Stimulated activated naive CD4-positive, alpha-beta T cell (primary cell): ENCODE results near the gene SMIM33.
"Not testable (repeated sequence)": the region's sequence is repeated elsewhere in the genome, so short reads cannot be mapped to it uniquely, and the experiment has no call there.

ENCODE experiments used
- DNase-seq, 6 experiments: peaks; one replicate each; lab custom pipeline; 2025; lab: John Stamatoyannopoulos, UW

The SMIM33 gene

DNA sequence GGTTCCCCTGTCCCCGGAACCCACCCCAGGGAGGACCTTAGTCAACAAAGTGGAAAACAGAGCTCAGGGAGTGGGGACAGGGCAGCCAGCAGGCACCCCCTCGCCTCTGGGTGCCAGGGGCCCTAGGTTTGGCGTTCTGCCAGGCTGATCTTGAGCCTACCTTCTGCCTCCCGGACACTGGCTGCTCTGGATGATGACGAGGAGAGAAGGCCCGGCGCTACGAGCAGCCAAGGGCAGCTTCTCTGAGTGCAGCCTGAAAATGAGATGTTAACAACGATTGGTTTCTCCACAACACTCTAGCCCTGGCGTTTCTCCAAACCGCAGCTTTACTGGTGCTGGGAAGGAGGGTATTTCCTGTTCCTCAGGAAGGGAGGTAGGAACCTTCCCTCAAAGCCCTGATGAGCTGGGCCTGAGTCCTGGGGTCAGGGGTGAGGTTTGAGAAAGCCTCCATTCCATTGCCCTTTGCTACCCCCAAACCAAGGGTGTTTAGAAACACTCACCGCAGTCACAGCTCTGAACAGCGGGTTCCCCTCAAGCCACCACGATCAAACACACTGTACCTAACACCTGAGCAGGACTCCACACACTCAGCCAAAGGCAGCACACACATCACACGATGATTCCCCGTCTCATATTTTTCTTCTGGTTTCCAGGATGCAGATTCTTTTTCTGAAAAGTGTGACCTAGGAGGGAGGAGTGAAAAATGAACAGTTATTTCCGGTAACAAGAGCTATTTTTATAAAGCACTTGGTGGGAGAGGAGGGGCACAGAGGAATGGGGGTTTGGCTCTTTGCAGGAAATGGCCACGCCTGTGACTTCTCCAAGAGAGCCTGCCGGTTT is 11.5 kb downstream of the SMIM33 start, which contains the start of gene STING1:
Gene STING1 (minus strand): TSS at position 709 of the 840 bp plus-strand sequence. CDS start 1,054 bp downstream, outside the sequence.
- peak; percentile 53 to 81 (median 68) for DNase-seq

DNA sequence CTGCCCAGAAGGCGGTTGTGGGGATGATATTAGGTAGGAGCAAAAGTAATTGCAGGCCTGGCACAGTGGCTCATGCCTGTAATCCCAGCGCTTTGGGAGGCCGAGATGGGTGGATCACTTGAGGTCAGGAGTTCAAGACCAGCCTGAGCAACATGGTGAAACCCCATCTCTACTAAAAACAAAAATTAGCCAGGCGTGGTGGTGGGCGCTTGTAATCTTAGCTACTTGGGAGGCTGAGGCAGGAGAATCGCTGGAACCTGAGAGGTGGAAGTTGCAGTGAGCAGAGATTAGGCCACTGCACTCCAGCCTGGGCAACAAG is 12.0 kb downstream of the SMIM33 start:
- not testable (repeated sequence) for DNase-seq

DNA sequence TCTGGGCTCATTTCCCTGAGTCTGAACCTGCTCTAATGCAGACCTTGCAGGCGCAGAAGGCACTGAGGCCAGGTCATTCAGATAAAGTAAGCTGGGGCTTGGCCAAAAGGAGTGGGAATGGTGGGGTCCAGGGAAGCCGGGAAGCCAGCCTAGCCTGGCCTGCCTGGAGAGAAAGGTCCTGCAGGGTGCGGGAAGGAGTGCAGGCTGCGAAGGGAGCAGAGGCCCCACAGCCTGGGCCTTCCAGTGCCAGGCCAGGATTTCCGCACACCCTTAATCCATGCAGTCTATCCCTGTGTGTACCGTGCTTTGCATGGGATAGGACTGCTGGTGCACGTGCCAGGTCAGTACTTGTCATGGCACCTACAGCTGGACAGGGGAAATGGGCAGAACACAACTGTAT is 15.4 kb downstream of the SMIM33 start:
- DNase-seq, result no peak

DNA sequence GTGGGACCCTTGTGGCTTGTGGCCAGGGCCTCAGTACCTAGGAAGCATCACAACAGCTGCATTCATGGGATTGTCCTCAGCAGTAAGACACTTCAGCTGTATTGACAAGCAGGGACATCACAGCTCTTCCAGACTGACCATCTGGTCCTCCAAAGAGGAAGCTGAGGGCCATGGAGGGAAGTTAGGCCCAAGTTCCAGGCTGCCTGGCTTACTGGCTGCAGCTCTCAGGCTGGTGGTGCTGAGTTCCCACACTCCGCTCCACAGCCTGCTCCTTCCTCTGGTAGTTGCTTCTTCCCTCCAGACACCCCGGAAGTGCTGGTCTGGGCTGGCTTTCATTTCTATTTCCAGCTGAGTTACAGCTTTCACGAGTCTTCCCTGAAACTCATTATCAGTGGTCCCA is 17.5 kb downstream of the SMIM33 start:
- no peak for DNase-seq

DNA sequence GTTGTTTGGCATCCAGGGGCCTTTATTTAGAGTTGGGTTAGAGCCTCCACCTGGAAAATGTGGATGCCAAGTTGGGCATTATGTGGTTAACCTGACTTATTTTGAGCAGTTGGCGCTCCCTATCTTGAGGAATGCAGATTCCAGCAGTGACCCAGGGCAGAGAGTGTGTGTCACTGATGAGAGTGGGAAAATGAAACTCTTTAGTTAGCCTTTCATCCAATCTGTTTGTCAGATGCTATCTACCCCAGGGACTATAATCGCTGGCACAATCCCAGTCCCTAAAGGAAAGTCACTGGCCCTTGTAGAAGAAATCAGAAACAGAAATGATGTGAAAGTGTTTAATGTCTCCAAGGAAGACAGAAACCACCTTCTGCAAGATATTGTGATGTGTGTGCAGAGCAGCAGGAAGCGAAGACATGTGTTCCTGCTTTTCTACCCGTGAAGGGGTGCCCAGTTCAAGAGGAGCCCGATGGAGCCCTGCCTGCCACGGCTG is 21.9 kb downstream of the SMIM33 start:
- DNase-seq, result peak in 2 of 6 experiments; percentile 29 to 37

DNA sequence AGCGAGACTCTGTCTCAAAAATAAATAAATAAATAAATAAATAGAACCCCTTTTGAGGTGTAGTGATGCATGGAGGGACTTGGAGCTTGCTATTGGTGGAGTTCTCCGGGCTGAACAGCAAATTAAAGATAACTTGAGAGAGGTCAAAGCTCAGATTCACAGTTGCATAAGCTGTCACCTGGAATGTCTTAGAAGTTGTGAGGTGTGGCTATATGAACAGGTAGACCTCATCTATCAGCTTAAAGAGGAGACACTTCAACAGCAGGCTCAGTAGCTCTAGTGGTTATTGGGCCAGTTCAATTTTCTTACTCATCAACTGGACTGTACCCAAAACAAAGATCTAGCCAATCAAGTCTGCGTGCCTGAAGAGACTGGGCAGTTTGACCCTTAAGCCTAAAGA is 23.5 kb downstream of the SMIM33 start:
- DNase-seq, result no peak

DNA sequence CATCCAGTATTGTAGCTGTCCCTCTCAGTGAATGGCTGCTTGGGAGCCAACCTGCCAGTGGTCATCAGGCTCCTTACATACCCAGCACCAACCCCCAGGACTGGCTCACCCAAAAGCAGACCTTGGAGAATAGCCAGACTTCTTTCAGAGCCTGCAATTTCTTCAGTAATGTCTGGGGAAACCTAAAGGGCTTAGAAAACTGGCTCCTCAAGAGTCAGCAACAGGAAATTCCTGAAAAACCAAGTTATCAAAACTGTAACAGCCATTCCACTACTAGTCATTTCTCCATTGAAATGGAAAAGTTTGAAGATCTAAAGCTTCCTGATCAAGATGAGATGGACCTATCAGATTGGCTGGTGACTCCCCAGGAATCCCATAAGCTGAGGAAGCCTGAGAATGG is 24.0 kb downstream of the SMIM33 start:
- no peak for DNase-seq

DNA sequence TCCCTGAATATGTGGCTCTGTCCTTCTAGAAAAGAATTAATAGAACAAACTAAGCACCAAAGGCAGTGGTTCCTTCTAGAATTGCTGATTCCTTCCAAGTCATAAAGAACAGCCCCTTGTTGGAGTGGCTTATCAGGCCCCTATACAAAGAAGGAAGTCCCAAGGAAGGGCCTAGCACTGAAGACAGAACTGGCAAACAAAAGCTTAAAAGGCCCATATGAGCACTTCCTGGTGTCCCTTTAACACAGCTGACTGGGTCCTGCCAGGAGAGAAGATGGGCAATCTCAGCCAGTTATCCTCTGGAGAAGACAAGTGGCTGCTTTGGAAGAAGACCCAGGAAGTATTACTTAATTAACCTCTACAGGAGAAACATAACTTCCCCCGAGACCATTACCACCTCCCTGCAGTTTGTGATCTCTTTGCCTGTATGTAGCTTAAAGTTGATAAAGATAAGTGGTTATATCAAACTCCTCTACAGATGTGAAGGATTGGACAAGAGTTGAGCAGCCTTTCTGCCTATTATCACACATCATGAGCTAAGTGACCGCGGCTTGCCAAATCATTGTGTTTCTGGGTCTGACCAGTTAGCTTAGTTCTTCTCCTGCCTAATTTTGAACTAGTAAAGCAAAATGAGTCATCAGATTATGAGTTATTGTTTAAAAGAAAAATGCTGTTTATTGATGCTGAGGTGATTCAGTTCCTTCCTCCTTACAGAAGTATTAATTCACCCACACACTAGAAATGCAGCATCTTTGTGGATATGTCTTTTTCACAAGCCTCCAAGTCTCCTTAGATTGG is 25.0 kb downstream of the SMIM33 start:
- DNase-seq, result no peak

DNA sequence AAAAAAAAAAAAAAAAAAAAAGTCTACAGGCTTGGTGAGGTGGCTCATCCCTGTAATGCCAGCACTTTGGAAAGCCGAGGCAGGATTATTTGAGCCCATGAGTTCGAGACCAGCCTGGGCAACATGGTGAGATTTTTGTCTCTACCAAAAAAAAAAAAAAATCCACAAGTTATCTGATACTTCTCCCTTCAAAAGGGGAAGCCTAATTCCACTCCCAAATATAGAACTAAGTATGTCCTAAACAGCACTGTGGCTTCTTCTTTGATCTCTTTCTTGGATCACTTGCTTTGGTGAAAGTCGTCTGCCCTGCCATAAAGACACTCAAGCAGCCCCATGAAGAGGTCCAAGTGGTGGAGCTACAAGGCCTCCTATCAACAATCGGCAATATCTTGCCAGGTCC is 30.6 kb downstream of the SMIM33 start:
- no peak for DNase-seq

DNA sequence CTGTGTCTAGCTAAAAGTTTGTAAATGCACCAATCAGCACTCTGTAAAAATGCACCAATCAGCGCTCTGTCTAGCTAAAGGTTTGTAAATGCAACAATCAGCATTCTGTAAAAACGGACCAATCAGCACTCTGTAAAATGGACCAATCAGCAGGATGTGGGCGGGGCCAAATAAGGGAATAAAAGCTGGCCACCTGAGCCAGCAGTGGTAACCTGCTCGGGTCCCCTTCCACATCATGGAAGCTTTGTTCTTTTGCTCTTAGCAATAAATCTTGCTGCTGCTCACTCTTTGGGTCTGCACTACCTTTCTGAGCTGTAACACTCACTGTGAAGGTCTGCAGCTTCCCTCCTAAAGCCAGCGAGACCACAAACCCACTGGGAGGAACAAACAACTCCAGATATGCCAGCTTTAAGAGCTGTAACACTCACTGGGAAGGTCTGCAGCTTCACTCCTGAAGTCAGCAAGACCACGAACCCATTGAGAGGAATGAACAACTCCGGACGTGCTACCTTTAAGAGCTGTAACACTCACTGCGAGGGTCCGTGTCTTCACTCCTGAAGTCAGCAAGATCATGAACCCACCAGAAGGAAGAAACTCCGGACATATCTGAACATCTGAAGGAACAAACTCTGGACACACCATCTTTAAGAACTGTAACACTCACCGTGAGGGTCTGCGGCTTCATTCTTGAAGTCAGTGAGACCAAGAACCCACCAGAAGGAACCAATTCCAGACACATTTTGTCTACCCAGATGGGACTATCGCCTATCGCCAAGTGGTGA is 32.4 kb downstream of the SMIM33 start:
- DNase-seq, result not testable (repeated sequence)

DNA sequence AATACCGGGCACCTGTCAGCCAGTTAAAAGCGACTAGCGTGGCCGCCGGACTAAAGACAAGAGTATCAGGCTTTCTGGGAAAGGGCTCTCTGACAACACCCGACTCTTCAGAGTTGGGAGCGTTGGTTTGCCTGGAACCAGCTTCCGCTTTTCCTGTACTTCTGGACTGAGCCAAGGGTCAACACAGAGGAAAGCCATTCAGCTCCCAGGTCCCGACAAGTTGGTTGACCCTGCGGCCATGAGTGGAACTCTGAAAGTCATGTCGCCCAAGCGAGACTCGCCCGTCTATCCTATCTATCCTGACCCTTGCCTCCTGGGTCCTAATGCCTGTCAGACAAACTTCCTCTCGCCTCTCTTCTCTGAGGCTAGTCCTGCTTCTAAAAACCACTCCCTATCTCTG is 33.1 kb downstream of the SMIM33 start:
- DNase-seq, result not testable (repeated sequence)

DNA sequence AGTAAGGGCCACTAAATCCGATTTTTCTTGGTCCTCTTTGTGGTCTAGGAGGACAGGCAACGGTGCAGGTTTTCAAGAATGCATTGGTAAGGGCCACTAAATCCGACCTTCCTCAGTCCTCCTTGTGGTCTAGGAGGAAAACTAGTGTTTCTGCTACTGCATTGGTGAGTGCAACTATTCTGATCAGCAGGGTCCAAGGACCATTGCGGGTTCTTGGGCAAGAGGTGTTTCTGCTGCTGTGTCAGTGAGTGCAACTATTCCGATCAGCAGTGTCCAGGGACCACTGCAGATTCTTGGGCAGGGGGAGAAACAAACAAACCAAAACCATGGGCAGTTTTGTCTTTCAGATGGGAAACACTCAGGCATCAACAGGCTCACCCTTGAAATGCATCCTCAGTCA is 33.9 kb downstream of the SMIM33 start:
- DNase-seq, result not testable (repeated sequence)

DNA sequence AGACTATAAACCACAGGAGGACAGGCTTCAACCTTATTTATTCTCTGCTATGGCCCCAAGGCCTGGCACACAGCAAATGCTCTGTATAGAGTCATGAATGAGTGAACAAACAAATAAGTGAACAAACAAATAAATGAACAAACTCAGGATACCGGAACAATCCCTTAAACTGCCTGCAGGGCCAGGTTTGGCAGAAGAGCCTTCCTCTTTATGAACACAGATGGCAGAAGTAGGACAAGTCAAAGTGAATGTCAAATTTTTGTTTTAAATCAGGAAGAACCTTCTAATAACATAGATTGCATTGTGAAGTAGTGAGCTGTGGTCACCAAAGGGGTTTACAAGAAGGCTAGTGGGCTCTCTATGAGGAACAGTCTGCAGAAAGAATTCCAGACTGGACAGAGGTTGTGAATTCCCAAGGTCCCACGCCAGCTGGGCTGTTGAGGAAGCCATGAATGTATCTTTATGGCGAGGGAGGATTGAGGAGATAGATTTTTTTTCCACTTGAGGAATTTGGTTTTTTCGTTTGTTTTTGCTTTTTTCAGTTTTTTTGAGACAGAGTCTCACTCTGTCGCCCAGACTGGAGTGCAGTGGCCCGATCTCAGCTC is 42.1 kb downstream of the SMIM33 start:
- DNase-seq, result no peak

DNA sequence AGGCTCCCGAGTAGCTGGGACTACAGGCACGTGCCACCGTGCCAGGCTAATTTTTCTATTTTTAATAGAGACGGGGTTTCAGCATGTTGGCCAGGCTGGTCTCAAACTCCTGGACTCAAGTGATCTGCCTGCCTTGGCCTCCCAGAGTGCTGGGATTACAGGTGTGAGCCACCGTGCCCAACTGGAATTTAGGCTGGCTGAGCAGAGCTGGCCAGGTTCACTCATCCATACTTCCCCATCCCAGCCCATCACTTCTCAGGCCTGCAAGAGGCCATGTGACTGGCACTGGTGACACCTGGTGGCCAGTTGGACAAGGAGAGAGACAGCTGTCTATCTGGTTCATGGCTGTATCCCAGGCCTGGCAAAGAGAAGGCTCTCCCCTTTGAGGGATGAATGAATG is 42.6 kb downstream of the SMIM33 start:
- DNase-seq, result peak; percentile 38 to 73 (median 70)

DNA sequence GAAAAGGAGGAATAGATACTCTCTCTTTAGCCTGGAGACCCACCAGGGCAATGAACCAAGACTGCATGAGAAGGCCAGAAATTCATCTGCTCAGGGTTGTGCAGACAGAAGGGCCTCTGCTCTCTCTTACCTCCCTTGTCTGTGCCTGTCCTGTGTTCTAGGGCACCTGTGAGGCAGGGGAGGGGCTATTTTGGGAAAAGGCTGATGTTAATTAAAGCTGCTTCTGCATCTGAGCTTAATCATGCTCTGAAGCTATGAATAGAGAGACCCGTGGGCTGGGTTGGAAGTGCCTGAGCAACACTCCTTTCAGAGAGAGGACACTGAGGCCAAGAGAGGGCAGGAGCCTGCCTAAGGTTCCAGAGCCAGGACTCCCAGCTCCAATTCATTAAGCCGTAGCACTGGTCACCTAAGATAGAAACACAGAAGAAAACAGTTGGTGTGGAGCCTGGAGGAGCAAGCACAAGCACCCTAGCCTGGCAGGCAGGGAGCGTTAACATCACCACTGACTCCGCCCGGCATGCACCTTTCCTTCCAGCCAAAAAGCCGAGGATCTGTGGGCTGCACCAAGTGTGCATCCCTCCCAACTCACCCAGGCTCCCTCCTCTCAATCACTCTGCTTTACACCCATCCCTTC is 43.2 kb downstream of the SMIM33 start:
- DNase-seq, result no peak

DNA sequence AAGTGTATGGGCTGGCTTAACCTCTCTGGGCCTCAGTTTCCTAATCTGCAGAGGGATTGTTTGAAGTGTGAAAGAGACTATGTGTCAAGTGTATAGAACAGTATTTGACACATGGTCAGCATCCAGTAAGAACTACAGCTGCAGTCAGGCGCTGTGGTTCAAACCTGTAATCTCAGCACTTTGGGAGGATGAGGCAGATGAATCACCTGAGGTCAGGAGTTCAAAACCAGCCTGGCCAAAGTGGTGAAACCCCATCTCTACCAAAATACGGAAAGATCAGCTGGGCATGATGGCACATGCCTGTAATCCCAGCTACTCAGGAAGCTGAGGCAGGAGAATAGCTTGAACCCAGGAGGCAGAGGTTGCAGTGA is 43.7 kb downstream of the SMIM33 start:
- DNase-seq, result no peak

DNA sequence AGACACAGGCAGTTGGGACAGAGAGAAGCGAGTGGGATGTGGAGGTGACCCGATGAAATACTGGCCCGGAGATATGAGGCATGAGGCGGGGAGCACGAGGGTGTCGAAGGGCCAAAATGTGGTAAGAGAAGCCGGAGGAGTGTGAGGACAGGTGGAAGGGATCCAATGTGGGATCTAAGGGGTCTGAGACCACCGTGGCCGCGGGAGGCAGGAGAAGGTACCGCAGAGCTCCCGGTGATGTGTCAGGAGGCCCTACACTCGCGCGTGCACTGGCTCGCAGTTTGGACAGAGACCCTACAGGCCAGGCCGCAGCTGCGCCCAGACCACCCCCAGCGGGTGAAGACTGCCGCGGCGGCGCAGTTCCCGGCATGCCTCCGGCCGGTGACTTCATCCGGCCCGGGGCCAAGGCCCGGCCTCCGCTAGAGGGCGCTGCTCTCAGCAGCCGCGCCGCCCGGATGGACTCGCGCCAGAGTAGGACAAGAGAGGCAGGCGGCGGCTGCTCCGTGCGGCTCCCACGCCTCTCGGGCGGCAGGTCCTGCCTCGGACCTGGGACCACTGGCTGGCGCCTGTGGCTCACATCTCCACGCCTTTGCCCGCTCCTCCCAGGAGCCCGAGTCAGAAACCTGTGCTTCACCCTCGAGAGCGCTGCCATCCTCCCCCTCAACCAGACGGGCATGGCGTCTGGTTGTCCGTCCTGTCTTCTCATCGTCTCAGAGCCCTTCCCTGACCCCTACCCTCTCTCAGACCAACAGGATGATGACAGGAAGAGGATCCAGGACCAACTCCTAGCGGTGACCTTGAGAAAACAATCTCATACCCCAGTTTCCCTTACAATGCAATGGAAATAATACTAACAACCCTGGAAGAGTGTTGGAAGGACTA is 47.1 kb downstream of the SMIM33 start:
- DNase-seq, result peak; percentile 73 to 92 (median 81)
